LNCAP (cell line): ENCODE data around the gene MYRIP.

Experiments used
- TF ChIP-seq, protein P1 (sequence below): fragments of 450-650 bp; IDR thresholded peaks from 2 replicates; pipeline ENCODE4 v1.5.1; 2017; ENCODE audit warnings: mild to moderate bottlenecking

The MYRIP gene

DNA sequence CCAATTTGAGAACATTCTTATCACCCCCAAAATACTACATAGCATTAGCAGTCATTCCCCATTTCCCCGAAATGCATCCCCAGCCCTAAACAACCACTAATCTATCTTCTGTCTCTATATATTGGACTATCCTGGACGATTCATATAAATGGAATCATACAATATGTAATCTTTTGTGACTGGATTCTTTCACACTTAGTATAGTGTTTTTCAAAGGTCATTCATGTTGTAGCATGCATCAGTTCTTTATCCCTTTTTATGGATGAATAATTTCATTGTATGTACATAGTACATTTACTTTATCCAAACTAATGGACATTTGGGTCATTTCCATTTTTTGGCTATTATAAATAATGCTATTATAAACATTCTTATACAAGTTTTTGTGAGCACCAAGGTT lies 472.6 kb downstream of the MYRIP start:
- TF ChIP-seq, protein P1, sequence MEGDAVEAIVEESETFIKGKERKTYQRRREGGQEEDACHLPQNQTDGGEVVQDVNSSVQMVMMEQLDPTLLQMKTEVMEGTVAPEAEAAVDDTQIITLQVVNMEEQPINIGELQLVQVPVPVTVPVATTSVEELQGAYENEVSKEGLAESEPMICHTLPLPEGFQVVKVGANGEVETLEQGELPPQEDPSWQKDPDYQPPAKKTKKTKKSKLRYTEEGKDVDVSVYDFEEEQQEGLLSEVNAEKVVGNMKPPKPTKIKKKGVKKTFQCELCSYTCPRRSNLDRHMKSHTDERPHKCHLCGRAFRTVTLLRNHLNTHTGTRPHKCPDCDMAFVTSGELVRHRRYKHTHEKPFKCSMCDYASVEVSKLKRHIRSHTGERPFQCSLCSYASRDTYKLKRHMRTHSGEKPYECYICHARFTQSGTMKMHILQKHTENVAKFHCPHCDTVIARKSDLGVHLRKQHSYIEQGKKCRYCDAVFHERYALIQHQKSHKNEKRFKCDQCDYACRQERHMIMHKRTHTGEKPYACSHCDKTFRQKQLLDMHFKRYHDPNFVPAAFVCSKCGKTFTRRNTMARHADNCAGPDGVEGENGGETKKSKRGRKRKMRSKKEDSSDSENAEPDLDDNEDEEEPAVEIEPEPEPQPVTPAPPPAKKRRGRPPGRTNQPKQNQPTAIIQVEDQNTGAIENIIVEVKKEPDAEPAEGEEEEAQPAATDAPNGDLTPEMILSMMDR, result no peak

DNA sequence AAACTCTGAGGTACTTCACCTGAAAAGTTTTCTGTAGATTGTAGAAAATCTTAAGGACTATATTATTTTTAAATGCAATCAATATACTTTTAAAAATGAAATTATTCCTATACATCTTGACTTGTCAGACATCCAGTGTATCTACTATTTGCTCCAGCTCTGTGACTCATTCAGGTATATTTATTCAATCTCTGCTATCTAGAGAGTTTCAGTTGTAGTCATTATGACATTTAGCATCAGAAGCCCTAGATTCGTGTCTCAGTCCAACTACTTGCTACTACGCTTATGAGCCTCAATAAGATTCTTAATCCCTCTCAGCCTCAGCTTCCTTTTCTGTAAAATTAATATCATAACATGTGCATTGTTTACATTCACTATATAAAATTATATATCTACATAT lies 477.8 kb downstream of the MYRIP start:
- TF ChIP-seq, protein P1, result no peak

DNA sequence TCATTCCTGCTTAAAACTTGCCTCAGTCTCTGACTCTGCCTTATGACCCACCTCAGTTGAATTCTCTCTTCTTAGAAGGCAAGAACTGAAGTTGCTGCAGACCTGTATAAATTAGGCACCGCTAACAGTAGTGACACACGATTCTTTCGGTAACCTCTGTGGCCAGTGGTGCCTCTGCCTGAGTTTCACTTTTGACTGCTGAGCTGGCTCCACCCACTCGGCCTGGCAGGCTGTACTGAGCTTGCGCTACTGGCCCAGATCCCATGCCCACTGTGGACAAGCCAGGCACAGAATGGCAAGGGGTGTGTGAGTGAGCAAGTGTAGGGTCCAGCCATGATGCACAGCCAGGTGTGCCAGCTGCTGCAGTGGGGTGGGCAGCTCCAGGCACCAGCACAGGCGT lies 481.0 kb downstream of the MYRIP start:
- TF ChIP-seq, protein P1, result no peak

DNA sequence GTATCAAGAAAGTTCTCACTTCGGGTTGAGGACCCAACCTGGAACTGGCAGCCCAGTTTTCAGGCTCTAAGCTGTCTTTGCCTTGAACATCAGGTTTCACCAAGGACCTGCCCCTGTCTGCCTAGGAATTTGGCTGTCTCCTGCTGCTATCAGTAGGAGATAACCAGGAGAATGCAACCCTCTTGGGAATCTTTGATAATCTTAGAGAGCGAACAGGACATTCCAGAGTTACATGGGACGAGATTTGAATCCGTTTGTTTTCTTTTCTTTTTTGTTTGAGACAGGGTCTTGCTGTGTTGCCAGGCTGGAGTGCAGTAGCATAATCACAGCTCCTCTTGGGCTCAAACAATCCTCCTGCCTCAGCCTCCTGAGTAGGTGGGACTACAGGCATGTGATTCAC lies 482.1 kb downstream of the MYRIP start:
- TF ChIP-seq, protein P1, result no peak

DNA sequence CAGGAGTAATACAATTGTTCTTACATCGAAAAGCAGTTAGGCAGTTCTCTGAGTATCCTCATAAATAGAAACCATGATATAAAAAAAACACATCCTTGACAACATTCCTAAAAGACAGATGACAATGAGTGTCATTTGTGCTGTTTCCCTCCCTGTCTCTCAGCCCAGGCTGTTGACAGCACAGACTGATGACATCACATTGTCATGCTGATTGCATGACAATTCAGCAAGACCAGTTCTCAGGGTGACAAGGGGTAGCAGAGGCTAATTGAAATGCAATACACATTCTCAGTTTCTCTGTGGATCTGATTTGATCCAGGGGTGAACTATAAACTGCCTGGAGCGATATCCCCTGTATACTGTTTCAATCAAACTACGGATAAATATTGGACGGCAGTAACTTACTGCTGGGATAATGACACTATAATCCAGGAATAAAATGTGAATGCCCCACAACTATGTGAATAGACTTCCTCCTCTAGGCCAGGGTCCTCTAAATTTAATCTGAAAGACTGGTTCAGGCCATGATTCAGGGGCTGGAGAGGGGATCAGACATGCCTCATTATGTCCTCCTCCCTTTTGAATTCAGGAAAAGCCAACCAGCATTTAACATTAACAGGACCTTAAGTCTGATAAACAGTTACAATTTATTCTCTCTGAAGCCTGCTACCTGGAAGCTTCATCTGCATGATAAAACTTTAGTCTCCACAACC lies 483.4 kb downstream of the MYRIP start:
- TF ChIP-seq, protein P1, result no peak

DNA sequence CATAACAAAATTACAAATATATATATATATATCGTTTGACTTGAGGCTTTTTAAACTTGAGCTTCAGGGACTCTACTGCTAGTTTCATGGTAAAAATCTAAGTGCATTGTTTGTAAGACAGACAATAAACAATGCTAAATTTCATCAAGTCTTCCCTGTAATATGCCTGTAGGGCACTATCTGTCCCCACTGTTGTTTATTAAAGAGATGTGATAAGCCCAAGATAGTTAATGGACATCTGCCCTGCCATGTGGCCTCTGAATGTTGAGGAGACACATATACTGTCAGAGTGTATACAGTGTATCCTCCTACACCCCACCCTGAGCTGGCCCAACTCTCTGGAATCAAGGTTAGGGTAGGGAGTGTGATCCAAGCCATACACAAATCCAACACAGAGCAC lies 485.0 kb downstream of the MYRIP start:
- TF ChIP-seq, protein P1, result no peak

DNA sequence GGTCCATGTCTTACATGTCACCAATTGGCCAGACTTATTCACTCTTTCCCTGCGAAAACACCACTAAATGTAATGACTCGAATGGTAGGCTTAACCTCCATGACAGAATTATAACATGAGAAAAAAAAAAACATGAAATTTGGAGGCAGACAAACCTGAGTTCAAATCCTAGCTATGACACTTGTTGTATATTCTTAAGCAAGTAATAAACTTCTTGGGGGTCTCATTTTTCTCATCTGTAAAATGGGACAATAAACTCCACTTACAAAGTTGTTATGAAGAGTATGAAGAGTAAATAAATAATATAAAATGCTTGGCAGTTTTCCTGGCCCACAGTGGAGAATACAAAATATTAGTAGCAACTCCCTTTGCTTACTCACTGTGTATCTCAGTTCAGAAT lies 488.7 kb downstream of the MYRIP start:
- TF ChIP-seq, protein P1, result no peak

DNA sequence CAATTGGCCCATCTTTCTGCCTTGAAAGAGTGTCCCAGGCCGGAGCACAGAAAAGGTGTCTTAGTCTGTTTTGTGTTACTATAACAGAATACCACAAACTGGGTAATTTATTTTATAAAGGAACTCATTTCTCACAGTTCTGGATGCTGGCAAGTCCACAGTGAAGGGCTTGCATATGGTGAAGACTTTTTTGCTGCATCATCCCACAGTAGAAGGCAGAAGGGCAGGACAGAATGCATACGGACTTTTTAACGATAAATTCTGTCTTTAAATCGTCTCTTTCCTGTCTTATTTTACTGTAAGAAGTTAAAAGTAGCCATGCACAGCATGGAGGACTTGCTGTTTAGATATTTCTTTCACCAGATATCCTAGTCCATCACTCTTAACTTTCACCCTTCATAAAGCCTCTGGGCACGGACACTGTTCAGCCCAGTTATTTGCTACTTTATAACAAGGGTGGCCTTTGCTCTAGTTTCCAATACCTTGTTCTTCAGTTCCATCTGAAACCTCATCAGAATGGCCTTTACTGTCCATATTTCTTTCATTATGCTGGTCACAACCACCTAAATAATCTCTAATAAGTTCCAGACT lies 489.8 kb downstream of the MYRIP start:
- TF ChIP-seq, protein P1, result no peak
